Smooth muscle cell (in vitro differentiated cells): ENCODE results near the gene CMTM2. TPM values are rescaled to one million over a fixed set of nuclear protein-coding genes. Genes with fewer than 3 reads are reported as not detected.

ENCODE experiments used
- DNase-seq: peaks from one replicate; lab custom pipeline; 2025; ENCODE audit not compliant: unreplicated experiment; lab: John Stamatoyannopoulos, UW
- H2AFZ ChIP-seq: fragments of 200-600 bp; sonication (generic); 2 replicates; pipeline ENCODE4 v1.6.0; 2016; ENCODE audit warnings: antibody characterized with exemption, low read depth, mild to moderate bottlenecking
- H3F3A ChIP-seq: fragments of 200-600 bp; sonication (generic); 2 replicates; pipeline ENCODE4 v1.6.0; 2017; ENCODE audit warnings: antibody characterized with exemption, low read depth
- H3K27ac ChIP-seq: fragments of 200-600 bp; sonication (generic); 2 replicates; pipeline ENCODE4 v1.5.1; 2016; ENCODE audit warnings: low read depth, mild to moderate bottlenecking
- H3K27me3 ChIP-seq: fragments of 200-600 bp; sonication (generic); 2 replicates; pipeline ENCODE4 v1.6.1; 2016; ENCODE audit warnings: low read depth, mild to moderate bottlenecking
- H3K36me3 ChIP-seq: fragments of 200-600 bp; sonication (generic); 2 replicates; pipeline ENCODE4 v1.5.1; 2016; ENCODE audit warnings: low read depth
- H3K4me1 ChIP-seq: fragments of 200-600 bp; sonication (generic); 2 replicates; pipeline ENCODE4 v1.5.1; 2016; ENCODE audit warnings: low read depth
- H3K4me2 ChIP-seq: fragments of 200-600 bp; sonication (generic); 2 replicates; pipeline ENCODE4 v1.6.0; 2016; ENCODE audit warnings: mild to moderate bottlenecking
- H3K4me3 ChIP-seq: fragments of 200-600 bp; sonication (generic); 2 replicates; pipeline ENCODE4 v1.5.1; 2016; ENCODE audit warnings: mild to moderate bottlenecking
- H3K79me2 ChIP-seq: fragments of 200-600 bp; sonication (generic); 2 replicates; pipeline ENCODE4 v1.6.0; 2016; ENCODE audit warnings: low read depth, mild to moderate bottlenecking
- H3K9ac ChIP-seq: fragments of 200-600 bp; sonication (generic); 2 replicates; pipeline ENCODE4 v1.6.0; 2016; ENCODE audit warnings: low read depth
- H3K9me3 ChIP-seq: fragments of 200-600 bp; sonication (generic); replicated peaks from 2 replicates; pipeline ENCODE4 v1.5.1; 2016; ENCODE audit warnings: low read depth
- H4K20me1 ChIP-seq: fragments of 200-600 bp; sonication (generic); 2 replicates; pipeline ENCODE4 v1.6.0; 2016; ENCODE audit warnings: low read depth
- WGBS: methylation state at CpG from one replicate; pipeline ENCODE4 v1.1.7; 2016; ENCODE audit warnings: low lambda C conversion rate; 5-methylcytosine and 5-hydroxymethylcytosine counted together
- polyA plus RNA-seq: library from polyadenylated mRNA; unstranded; fragments of >200 nt; fragmentation: Nextera tagmentation; extraction: Ambion mirVana; gene quantifications from 2 replicates; pipeline ENCODE4 v1.2.1, GENCODE V29; 2016
- total RNA-seq: library from RNA; depleted of rRNA; stranded (reverse); fragments of >200 nt; gene quantifications from 2 replicates; pipeline ENCODE4 v1.2.3, GENCODE V29; 2014
- TF ChIP-seq, protein P1 (sequence below): fragments of 200-600 bp; sonication (generic); IDR thresholded peaks from 2 replicates; pipeline ENCODE4 v1.5.1; 2017; ENCODE audit warnings: borderline replicate concordance, mild to moderate bottlenecking, antibody characterized with exemption; ENCODE audit not compliant: insufficient read depth, poor library complexity, severe bottlenecking

The CMTM2 gene
- total and polyA plus RNA-seq, 2 experiments from 2014 or later, result not detected

GRCh38 chr16:66575060-66575459 lies 4.2 kb upstream of the CMTM2 start:
- Histone ChIP-seq H3K79me2 (no peaks in the 10 kb centered on the region), H3K27me3 (peaks cover 35% of the 10 kb centered on the region), H3K9me3 (no peaks in the 10 kb centered on the region), H2AFZ (no peak overlapping the region), H3K9ac (no peak overlapping the region), H3K4me2 (no peak overlapping the region), H4K20me1 (no peaks in the 10 kb centered on the region), H3K4me1 (no peaks in the 10 kb centered on the region), H3K36me3 (no peaks in the 10 kb centered on the region), H3F3A (peaks cover 5% of the 10 kb centered on the region), H3K4me3 (no peak overlapping the region), H3K27ac (no peak overlapping the region)
- 94% methylated on average over 3 of the region's 3 CpGs for WGBS
- no peak for DNase-seq
- TF ChIP-seq, protein P1, sequence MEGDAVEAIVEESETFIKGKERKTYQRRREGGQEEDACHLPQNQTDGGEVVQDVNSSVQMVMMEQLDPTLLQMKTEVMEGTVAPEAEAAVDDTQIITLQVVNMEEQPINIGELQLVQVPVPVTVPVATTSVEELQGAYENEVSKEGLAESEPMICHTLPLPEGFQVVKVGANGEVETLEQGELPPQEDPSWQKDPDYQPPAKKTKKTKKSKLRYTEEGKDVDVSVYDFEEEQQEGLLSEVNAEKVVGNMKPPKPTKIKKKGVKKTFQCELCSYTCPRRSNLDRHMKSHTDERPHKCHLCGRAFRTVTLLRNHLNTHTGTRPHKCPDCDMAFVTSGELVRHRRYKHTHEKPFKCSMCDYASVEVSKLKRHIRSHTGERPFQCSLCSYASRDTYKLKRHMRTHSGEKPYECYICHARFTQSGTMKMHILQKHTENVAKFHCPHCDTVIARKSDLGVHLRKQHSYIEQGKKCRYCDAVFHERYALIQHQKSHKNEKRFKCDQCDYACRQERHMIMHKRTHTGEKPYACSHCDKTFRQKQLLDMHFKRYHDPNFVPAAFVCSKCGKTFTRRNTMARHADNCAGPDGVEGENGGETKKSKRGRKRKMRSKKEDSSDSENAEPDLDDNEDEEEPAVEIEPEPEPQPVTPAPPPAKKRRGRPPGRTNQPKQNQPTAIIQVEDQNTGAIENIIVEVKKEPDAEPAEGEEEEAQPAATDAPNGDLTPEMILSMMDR, result no peak

DNA sequence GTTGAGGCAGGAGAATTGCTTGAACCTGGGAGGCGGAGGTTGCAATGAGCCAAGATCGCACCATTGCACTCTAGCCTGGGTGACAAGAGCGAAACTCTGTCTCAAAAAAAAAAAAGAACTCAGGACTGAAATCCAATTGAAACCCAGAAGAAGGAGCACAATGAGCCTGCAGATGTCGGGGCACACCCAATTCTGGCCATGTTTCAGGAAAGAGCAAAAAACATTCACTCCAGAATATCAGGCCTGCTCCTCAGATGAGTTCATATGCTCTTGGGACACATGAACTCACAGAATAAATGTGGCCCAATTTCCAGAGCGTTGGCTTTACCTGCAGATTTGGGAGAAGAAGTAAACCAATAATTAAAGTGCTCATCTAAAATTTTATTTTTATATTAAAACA lies 3.0 kb upstream of the CMTM2 start:
- Histone ChIP-seq H3K27me3 (peaks cover 35% of the 10 kb centered on the region), H2AFZ (no peak overlapping the region), H3K9ac (no peak overlapping the region), H3K27ac (no peak overlapping the region), H3K4me3 (no peak overlapping the region), H3F3A (no peaks in the 10 kb centered on the region), H3K4me2 (no peak overlapping the region), H3K4me1 (peaks cover 9% of the 10 kb centered on the region), H3K36me3 (no peaks in the 10 kb centered on the region), H3K9me3 (no peaks in the 10 kb centered on the region), H3K79me2 (no peaks in the 10 kb centered on the region), H4K20me1 (no peaks in the 10 kb centered on the region)
- WGBS, result 98% methylated on average over 5 of the region's 5 CpGs
- TF ChIP-seq, protein P1, result no peak
- no peak for DNase-seq

DNA sequence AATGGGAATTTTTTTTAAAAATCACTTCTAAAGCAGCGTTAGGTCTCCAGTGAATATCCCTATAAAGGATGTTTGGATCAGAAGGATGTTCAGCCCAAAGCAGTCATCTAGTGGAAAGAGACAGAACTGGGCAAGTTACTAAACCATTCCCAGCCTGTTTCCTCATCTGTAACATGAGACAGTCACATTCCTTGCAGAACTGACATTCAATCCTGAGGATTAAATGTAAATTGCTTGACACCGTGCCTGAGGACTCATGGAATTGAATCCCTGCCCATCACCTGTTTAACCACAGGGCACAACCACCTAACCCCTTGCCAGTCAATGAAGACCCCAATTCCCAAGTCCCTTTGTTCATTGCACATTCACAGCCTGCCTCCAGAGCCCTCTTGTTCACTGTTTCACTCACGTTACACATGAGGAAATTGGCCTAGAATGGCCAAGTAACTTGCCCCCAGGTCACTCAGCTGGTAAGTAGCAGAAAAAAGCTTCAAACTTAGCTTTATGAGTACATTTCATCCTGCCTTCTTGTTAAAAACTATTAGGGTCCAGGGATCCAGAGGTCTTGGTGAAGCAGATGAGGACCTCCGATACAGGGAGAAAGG lies 1.4 kb downstream of the CMTM2 start:
- WGBS, result 49% methylated on average over 4 of the region's 4 CpGs
- no peak for DNase-seq

More for the DNA sequence above, 1.4 kb downstream of the CMTM2 start:
- Histone ChIP-seq H3K27ac (no peak overlapping the region), H4K20me1 (no peaks in the 10 kb centered on the region), H3K4me3 (no peak overlapping the region), H3K4me2 (peak overlapping the region; percentile 53), H3K9ac (no peak overlapping the region), H3K4me1 (peaks cover 9% of the 10 kb centered on the region), H3K36me3 (no peaks in the 10 kb centered on the region), H3F3A (no peaks in the 10 kb centered on the region), H3K9me3 (no peaks in the 10 kb centered on the region), H3K79me2 (no peaks in the 10 kb centered on the region), H3K27me3 (peaks cover 35% of the 10 kb centered on the region), H2AFZ (no peak overlapping the region)
- TF ChIP-seq, protein P1, result no peak
